Nephron progenitor cell (in vitro differentiated cells): ENCODE measurements around the gene MZF1.

Experiments used
- DNase-seq: peaks from one replicate; pipeline ENCODE4 v3.0.0; 2021
- H3K27ac Mint-ChIP-seq: 2 replicates; pipeline ENCODE4 v1.8.0; 2021; ENCODE audit warnings: mild to moderate bottlenecking, moderate library complexity, mixed read lengths
- H3K27me3 Mint-ChIP-seq: 2 replicates; pipeline ENCODE4 v1.8.0; 2021; ENCODE audit warnings: mild to moderate bottlenecking, low read depth, mixed read lengths; ENCODE audit not compliant: poor library complexity
- H3K36me3 Mint-ChIP-seq: 2 replicates; pipeline ENCODE4 v1.8.0; 2021; ENCODE audit warnings: low read depth, mixed read lengths
- H3K4me1 Mint-ChIP-seq: 2 replicates; pipeline ENCODE4 v1.8.0; 2021; ENCODE audit warnings: mixed read lengths
- H3K4me3 Mint-ChIP-seq: 2 replicates; pipeline ENCODE4 v1.8.0; 2021; ENCODE audit warnings: mild to moderate bottlenecking, moderate library complexity, mixed read lengths
- H3K9me3 Mint-ChIP-seq: 2 replicates; pipeline ENCODE4 v1.8.0; 2021; ENCODE audit warnings: mild to moderate bottlenecking, moderate library complexity, mixed read lengths
- CTCF ChIP-seq: fragments of 200-600 bp; sonication (generic); IDR thresholded peaks from 2 replicates; pipeline ENCODE4 v1.5.0; 2021; ENCODE audit warnings: antibody characterized with exemption

MZF1 gene

GRCh38 chr19:58519355-58520256 lies 53.5 kb downstream of the MZF1 start, which contains the start of gene ZBTB45:
Gene ZBTB45, minus strand, starts transcription at chr19:58519810. Its CDS starts 2,137 bp downstream, at chr19:58517673.
- H3K9me3 Mint-ChIP-seq = no peaks in the 10 kb centered on the region
- H3K4me3 Mint-ChIP-seq = peak within 1 kb of the TSS; percentile 90
- H3K27ac Mint-ChIP-seq = peak within 1 kb of the TSS; percentile 99
- peaks cover 7% of the 10 kb centered on the region for H3K36me3 Mint-ChIP-seq
- H3K4me1 Mint-ChIP-seq = peaks cover 50% of the 10 kb centered on the region
- peak; percentile 92 for DNase-seq
- TF ChIP-seq CTCF = peak; percentile 44
- H3K27me3 Mint-ChIP-seq = no peaks in the 10 kb centered on the region

DNA sequence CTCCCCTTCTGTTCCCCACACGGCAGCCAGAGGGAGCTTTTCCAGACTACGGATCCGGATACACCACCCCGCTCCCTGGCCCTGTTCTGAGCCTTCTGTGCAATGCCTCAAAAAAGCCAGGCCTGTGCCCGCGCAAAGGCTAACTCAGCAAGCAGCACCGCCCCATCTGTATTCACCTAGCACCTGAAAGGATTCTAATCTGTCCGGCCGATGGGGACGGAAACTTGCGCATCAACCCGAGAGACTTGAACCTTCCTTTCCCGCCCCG lies 54.1 kb downstream of the MZF1 start:
- H3K9me3 Mint-ChIP-seq = no peaks in the 10 kb centered on the region
- no peak for TF ChIP-seq CTCF

GRCh38 chr19:58518256-58519086 lies 54.7 kb downstream of the MZF1 start:
- H3K4me1 Mint-ChIP-seq = peaks cover 58% of the 10 kb centered on the region
- no peak for TF ChIP-seq CTCF
- no peak for DNase-seq
- peaks cover 7% of the 10 kb centered on the region for H3K36me3 Mint-ChIP-seq
- peak overlapping the region; percentile 90 for H3K4me3 Mint-ChIP-seq
- peak overlapping the region; percentile 99 for H3K27ac Mint-ChIP-seq
- H3K27me3 Mint-ChIP-seq = no peaks in the 10 kb centered on the region
- no peaks in the 10 kb centered on the region for H3K9me3 Mint-ChIP-seq

More for the DNA sequence above, 54.1 kb downstream of the MZF1 start:
- peak overlapping the region; percentile 99 for H3K27ac Mint-ChIP-seq
- no peaks in the 10 kb centered on the region for H3K27me3 Mint-ChIP-seq
- H3K36me3 Mint-ChIP-seq = peaks cover 7% of the 10 kb centered on the region
- H3K4me1 Mint-ChIP-seq = peaks cover 56% of the 10 kb centered on the region
- peak overlapping the region; percentile 90 for H3K4me3 Mint-ChIP-seq
- peak; percentile 74 for DNase-seq

- Mint-ChIP-seq H3K36me3 (peaks cover 7% of the 10 kb centered on the region), H3K4me3 (peak overlapping the region; percentile 56), H3K4me1 (peaks cover 58% of the 10 kb centered on the region), H3K9me3 (no peaks in the 10 kb centered on the region), H3K27ac (no peak overlapping the region), H3K27me3 (no peaks in the 10 kb centered on the region)
- no peak for TF ChIP-seq CTCF
- DNase-seq = no peak
Observed at GRCh38 chr19:58516964-58517833, 55.9 kb downstream of the MZF1 start.

DNA sequence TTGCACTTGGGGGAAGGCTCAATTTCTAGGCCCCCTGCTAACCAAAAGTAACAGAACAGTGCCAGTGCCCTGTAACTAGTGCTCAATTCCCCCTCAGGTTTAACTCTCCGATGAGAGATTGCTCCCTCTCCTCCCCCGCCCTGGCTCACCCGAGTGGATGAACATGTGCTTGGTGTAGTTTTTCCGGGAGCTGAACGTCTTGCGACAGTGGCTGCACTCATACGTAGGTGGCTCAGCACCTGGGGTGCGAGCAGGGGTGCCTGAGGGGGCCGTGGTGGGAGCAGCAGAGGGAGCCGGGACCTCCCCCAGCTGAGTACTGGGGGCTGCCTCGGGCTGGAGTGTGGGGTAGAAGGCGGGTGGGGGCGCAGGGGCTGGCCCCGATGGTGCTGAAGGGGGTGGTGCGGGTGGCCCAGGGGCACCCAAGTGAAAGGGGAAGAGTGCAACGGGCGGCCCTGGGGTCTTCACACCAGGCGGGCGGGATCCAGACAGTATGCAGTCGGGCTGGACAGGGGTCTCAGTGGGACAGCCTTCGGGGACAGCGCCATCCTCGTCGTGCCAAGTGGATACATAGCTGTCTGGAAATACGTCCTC lies 56.8 kb downstream of the MZF1 start:
- Mint-ChIP-seq H3K4me3 (peak overlapping the region; percentile 72), H3K36me3 (peaks cover 7% of the 10 kb centered on the region), H3K27ac (peak overlapping the region; percentile 93), H3K4me1 (peaks cover 53% of the 10 kb centered on the region), H3K9me3 (no peaks in the 10 kb centered on the region), H3K27me3 (no peaks in the 10 kb centered on the region)
- DNase-seq = no peak
- no peak for TF ChIP-seq CTCF
